Measurements from ENCODE around the gene KARS1.

The KARS1 gene

DNA sequence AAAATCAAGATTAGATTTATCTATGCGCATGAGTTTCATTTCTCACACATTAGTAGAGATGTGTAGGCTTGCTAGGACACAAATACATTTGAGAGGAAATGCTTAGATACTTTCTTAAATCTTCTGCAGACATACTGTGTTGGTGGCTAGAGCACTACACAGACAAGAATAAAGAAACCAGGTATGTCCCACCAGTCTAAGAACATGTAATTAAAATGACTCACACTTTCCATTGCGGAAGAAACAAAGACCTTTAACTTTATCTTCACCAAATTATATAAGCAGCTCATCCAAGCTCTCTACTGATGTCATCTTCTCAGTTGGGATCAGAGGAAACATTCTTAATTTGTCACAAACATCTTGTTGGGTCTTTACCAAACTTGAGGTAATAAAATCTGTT lies 68.7 kb downstream of the KARS1 start:
- Mint-ChIP-seq H3K27me3 (no peaks in the 10 kb centered on the region), H3K36me3 (ENCODE audit: low read depth) (peaks cover 48% of the 10 kb centered on the region), H3K4me1 (ENCODE audit: low read depth) (peaks cover 28% of the 10 kb centered on the region), H3K4me3 (no peak overlapping the region), H3K9me3 (no peaks in the 10 kb centered on the region), H3K27ac (peak overlapping the region; percentile 67)

- Mint-ChIP-seq H3K9me3 (no peaks in the 10 kb centered on the region), H3K4me3 (no peak overlapping the region), H3K27ac (peak overlapping the region; percentile 67), H3K36me3 (ENCODE audit: low read depth) (peaks cover 53% of the 10 kb centered on the region), H3K27me3 (no peaks in the 10 kb centered on the region), H3K4me1 (ENCODE audit: low read depth) (peaks cover 29% of the 10 kb centered on the region)
These were observed 69.3 kb downstream of the KARS1 start for GRCh38 chr16:75578212-75578611.

All from stimulated activated naive CD8-positive, alpha-beta T cell treated with anti-CD3 and anti-CD28 coated beads, Interleukin-15, Interleukin-2, amounts not matched to agents 100 ng/mL and 50 ng/mL, for 24 hours (primary cell).